Ectodermal cell (in vitro differentiated cells): ENCODE results near the gene TMEM244.

Experiments used
- H3K27ac ChIP-seq: 2 replicates; pipeline ENCODE4 v1.7.0; 2013; ENCODE audit warnings: mild to moderate bottlenecking, low read depth, low read length; ENCODE audit not compliant: insufficient read depth, poor library complexity, severe bottlenecking
- H3K27me3 ChIP-seq: 2 replicates; pipeline ENCODE4 v1.7.0; 2013; ENCODE audit warnings: mild to moderate bottlenecking, low read length; ENCODE audit not compliant: insufficient read depth, control insufficient read depth, poor library complexity, severe bottlenecking
- H3K36me3 ChIP-seq: one replicate; pipeline ENCODE4 v1.7.0; 2013; ENCODE audit warnings: low read length; ENCODE audit not compliant: control insufficient read depth, insufficient read depth
- H3K4me1 ChIP-seq: one replicate; pipeline ENCODE4 v1.7.0; 2013; ENCODE audit warnings: low read length; ENCODE audit not compliant: control insufficient read depth, insufficient read depth
- H3K4me3 ChIP-seq: 2 replicates; pipeline ENCODE4 v1.7.0; 2013; ENCODE audit warnings: low read depth, low read length, control low read depth; ENCODE audit not compliant: insufficient read depth
- H3K9me3 ChIP-seq: 2 replicates; pipeline ENCODE4 v1.7.0; 2013; ENCODE audit warnings: mild to moderate bottlenecking, low read length, moderate library complexity; ENCODE audit not compliant: control insufficient read depth
- WGBS, 2 experiments: methylation state at CpG; one replicate each; pipeline ENCODE4 v1.1.7; 2013; ENCODE audit warnings: missing lambda C conversion rate in 2 of 2; 5-methylcytosine and 5-hydroxymethylcytosine counted together

TMEM244 gene

DNA sequence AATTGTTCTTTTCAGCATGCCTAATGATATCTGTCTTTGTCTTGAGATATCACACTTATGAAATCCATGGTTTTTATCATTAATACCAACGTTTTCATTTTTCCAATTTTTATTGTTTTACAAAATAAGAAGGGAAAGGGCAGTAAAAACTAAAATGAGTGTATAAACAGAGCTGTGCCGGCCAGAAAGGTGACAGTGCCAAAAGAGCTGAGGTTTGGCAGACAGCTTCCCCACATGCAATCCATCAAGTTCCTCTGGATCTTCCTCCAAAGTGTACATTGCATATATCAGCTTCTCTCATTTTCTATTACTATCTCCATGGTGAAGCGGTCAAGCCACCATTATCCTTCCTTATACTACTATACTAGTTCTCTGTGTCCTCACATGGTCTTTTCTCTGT is 10.1 kb upstream of the TMEM244 start:
- Histone ChIP-seq H3K36me3 (no peaks in the 10 kb centered on the region), H3K4me3 (no peak overlapping the region), H3K9me3 (no peaks in the 10 kb centered on the region), H3K27me3 (no peaks in the 10 kb centered on the region), H3K27ac (no peak overlapping the region), H3K4me1 (no peaks in the 10 kb centered on the region)
- 91 to 93% methylated on average over 2 of the region's 3 CpGs for WGBS, 2 experiments

DNA sequence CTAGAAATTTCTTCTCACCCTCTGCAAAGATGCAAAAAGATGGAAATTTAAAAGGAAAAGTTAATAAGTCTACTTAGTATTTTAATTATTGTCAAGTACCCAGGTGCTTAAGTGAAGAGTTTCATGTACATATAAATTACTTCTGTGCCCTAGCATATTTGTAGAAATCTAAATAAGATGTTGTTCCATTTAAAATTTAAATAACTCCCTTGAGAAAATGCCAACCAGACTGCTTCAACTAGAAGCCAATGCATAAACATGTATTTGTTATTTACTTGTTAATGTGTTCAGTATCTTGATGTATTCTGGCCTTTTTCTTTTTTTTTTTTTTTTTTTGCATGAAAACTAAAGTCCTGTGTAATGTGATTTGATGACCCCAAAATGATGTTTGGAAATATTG is 6.3 kb upstream of the TMEM244 start:
- no peaks in the 10 kb centered on the region for H3K4me1 ChIP-seq
- no peak overlapping the region for H3K27ac ChIP-seq
- H3K27me3 ChIP-seq = no peaks in the 10 kb centered on the region
- no peaks in the 10 kb centered on the region for H3K36me3 ChIP-seq
- no peak overlapping the region for H3K4me3 ChIP-seq
- no peaks in the 10 kb centered on the region for H3K9me3 ChIP-seq

DNA sequence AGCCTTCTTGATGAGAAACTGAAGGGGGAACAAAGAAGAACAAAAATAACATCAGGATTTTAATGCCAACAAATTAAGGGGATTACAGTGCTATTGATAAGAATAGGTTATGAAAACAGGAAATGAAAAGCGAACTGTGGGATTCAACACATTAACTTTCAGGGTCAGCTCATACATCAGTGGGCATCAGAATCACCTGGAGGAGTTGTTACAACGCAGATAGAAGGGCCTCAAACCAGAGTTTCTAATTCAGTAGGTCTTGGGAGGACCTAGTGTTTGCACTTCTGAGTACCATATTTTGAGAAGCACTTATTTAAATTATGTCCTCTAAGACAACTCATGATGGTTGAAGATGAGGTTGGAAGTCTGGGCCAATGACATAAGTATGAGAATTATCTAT is 5.6 kb upstream of the TMEM244 start:
- Histone ChIP-seq H3K4me1 (no peaks in the 10 kb centered on the region), H3K36me3 (no peaks in the 10 kb centered on the region), H3K9me3 (no peaks in the 10 kb centered on the region)

DNA sequence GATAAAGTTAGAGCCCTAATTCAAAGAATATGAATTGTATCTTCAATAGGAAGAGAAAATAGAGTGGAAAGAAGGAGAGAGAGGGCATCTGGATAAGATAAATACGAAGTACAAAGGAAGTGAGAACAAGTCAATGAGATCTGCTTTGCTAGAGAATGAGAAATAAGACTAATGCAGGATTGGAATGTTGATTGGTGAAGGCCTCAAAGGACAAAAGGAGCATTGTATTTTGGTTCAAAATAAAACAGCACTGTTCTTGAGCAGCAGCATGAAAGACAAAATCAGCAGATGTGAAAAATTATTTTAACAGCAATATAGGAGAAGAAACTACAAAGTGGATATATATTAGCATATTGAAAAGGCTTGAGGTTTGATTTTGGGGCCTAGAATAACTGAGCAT is 5.1 kb upstream of the TMEM244 start:
- Histone ChIP-seq H3K36me3 (no peaks in the 10 kb centered on the region), H3K4me3 (no peak overlapping the region), H3K4me1 (no peaks in the 10 kb centered on the region), H3K27me3 (no peaks in the 10 kb centered on the region), H3K9me3 (no peaks in the 10 kb centered on the region), H3K27ac (no peak overlapping the region)
- WGBS, 2 experiments = 82 to 88% methylated on average over 1 of the region's 1 CpG

More for the DNA sequence above, 5.6 kb upstream of the TMEM244 start:
- Histone ChIP-seq H3K27ac (no peak overlapping the region), H3K4me3 (no peak overlapping the region), H3K27me3 (no peaks in the 10 kb centered on the region)
- WGBS, 2 experiments = 90 to 91% methylated on average over 2 of the region's 2 CpGs

DNA sequence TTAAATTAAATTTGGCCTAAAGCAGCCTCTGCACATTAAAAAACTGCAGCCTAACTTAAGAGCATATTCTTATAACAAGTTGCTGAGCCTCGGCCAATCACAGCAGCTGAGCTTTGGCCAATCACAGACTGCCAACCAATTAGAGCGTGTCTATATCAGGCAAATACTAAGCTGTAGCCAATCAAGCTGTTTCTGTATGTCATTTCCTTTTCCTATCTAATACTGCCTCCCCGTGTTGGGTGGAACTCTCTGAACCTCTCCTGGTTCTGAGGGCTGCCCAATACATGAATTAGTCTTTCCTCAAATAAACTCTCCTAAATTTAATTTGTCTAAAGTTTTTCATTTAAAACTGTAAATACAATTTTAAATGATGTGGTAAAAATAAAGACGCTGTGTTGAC is 3.9 kb upstream of the TMEM244 start:
- Histone ChIP-seq H3K4me3 (no peak overlapping the region), H3K9me3 (no peaks in the 10 kb centered on the region), H3K27me3 (no peaks in the 10 kb centered on the region), H3K4me1 (no peaks in the 10 kb centered on the region), H3K36me3 (no peaks in the 10 kb centered on the region), H3K27ac (no peak overlapping the region)
- 91 to 96% methylated on average over 4 of the region's 4 CpGs for WGBS, 2 experiments

DNA sequence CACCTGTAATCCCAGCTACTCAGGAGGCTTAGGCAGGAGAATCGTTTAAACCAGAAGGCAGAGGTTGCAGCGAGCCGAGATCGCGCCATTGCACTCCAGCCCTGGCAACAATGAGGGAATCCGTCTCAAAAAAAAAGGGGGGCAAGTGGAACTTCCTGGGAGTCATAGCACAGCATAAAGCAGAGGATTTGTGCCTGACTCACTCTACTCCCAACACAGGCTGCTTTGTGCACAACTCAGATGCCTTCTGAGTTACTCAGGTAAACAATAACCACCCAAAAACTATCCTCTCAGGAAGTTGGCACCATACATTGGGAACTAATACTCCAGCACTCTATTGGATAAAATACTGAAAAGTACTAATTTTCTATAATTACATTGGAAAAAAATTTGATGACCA is 2.5 kb upstream of the TMEM244 start:
- Histone ChIP-seq H3K9me3 (no peaks in the 10 kb centered on the region), H3K27me3 (no peaks in the 10 kb centered on the region), H3K36me3 (no peaks in the 10 kb centered on the region), H3K27ac (no peak overlapping the region), H3K4me1 (no peaks in the 10 kb centered on the region), H3K4me3 (no peak overlapping the region)
- 95% methylated on average over 6 of the region's 6 CpGs for WGBS, 2 experiments

DNA sequence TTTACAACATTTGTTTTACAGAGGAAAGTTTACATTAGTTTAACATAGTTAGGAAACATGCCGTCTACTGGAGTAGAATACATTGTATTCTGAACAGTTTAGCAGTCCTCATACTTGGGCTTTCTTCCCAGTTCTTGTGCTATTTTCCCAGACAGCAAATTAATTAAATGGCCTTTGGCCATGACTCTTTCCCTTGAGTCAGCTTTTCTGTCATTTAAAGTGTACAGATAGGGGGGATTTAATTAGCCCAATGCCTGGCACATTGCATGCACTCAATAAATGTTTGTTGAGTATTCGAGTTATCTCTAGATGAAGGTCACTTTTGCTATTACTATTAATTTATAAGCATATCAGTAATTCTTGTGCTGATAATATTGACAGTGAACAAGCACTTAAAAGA is 1.6 kb downstream of the TMEM244 start:
- Histone ChIP-seq H3K4me3 (no peak overlapping the region), H3K27me3 (no peaks in the 10 kb centered on the region), H3K36me3 (no peaks in the 10 kb centered on the region), H3K27ac (no peak overlapping the region), H3K4me1 (no peaks in the 10 kb centered on the region), H3K9me3 (no peaks in the 10 kb centered on the region)
- WGBS, 2 experiments = 90 to 93% methylated on average over 1 of the region's 2 CpGs

DNA sequence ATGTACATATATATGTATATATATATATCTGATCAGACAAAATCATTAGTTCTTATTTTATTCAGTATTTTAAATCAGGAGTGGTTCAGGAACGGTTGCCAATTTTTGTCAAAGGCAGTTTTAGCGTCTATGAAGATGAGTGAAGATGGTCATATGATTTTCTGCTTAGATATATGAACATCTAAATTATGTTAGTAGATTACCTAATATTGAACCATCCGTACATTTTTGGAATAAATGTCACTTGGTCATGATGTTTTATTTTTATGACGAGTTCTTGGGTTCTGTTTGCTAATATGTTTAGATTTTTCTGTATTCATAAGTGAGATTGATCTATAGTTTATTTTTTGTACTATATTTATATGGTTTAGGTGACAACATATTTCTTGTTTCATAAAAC is 3.3 kb downstream of the TMEM244 start:
- no peaks in the 10 kb centered on the region for H3K9me3 ChIP-seq
- H3K4me3 ChIP-seq = no peak overlapping the region
- no peaks in the 10 kb centered on the region for H3K27me3 ChIP-seq
- no peaks in the 10 kb centered on the region for H3K4me1 ChIP-seq
- H3K36me3 ChIP-seq = no peaks in the 10 kb centered on the region
- H3K27ac ChIP-seq = no peak overlapping the region
- WGBS, 2 experiments = 82 to 90% methylated on average over 2 to 4 of the region's 4 CpGs

DNA sequence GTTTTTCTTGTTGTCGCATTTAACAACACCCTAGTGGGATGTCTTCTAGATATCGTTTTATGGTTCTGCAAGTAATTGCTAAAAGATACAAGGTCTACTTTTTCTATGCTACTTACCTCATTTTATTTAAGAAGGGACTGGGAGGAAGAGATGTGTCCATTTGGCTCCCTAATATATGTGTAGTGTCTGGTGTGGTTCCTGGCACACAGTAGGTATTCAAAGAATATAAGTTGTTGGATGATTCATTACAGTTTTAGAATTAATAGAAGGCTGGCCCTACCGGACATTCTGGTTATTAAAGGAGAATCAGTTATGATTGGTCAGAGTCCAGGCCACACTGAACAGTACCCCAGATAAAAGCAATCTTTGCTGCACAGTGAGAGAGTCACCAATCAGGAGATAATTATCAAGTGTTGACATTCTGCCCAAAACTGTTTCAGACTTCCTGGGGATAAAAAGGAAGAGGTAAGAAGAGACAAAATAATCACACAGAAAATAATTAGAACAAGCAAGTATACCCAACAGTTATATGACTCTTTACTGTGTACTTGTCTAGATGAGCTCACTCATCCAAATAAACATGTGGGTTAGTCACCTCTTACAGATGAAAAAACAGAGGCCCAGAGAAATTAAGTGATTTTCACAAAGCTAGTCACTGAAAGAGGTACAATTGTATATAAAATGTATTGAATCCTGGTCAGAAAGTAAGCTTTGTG is 7.0 kb downstream of the TMEM244 start:
- H3K4me1 ChIP-seq = no peaks in the 10 kb centered on the region
- WGBS, 2 experiments = 92 to 93% methylated on average over 2 of the region's 3 CpGs
- no peak overlapping the region for H3K4me3 ChIP-seq
- H3K27ac ChIP-seq = no peak overlapping the region
- H3K27me3 ChIP-seq = no peaks in the 10 kb centered on the region
- no peaks in the 10 kb centered on the region for H3K9me3 ChIP-seq
- no peaks in the 10 kb centered on the region for H3K36me3 ChIP-seq

DNA sequence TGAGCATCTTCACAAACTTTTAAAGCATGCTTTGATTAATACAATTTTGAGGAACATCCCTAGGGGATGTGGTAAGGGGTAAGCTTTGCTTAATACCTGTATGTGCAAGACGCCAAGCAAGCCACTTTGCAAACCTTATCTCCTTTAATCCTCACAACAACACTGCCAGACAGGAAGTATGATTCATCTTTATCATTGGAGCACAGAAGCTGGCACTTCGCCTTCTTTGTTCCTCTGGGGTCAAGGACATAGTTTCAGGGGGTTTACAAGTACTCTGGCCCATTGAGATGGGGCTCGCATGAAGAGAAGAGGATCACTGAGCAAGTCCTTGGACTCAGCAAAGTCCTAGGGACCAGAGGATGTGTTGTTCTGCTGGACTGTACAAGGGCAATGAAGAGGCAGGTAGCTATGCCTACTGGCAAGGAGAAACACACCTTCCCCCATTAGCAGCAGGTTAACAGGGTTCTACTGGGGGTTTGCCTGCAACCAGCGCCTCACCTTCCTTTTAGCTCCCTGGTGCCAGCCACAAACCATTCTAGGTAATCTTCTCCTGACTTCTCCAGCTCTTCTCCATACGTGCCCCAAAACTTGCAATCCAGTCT is 8.8 kb downstream of the TMEM244 start:
- no peaks in the 10 kb centered on the region for H3K36me3 ChIP-seq
- no peak overlapping the region for H3K4me3 ChIP-seq
- H3K27ac ChIP-seq = no peak overlapping the region
- WGBS, 2 experiments = 84 to 87% methylated on average over 5 of the region's 5 CpGs
- H3K27me3 ChIP-seq = no peaks in the 10 kb centered on the region
- H3K9me3 ChIP-seq = no peaks in the 10 kb centered on the region
- H3K4me1 ChIP-seq = no peaks in the 10 kb centered on the region
